Amygdala (tissue), 56 donors: Measurements from ENCODE around the gene NLRP14.

Source experiments
- DNase-seq, 56 donors: peaks; one replicate each; lab custom pipeline; 2025; lab: John Stamatoyannopoulos, UW

Gene NLRP14

GRCh38 chr11:7046474-7047175, 26.3 kb downstream of the NLRP14 start:
- DNase-seq: no peak

- no peak for DNase-seq
These were observed 29.9 kb downstream of the NLRP14 start for GRCh38 chr11:7050191-7050590.

DNA sequence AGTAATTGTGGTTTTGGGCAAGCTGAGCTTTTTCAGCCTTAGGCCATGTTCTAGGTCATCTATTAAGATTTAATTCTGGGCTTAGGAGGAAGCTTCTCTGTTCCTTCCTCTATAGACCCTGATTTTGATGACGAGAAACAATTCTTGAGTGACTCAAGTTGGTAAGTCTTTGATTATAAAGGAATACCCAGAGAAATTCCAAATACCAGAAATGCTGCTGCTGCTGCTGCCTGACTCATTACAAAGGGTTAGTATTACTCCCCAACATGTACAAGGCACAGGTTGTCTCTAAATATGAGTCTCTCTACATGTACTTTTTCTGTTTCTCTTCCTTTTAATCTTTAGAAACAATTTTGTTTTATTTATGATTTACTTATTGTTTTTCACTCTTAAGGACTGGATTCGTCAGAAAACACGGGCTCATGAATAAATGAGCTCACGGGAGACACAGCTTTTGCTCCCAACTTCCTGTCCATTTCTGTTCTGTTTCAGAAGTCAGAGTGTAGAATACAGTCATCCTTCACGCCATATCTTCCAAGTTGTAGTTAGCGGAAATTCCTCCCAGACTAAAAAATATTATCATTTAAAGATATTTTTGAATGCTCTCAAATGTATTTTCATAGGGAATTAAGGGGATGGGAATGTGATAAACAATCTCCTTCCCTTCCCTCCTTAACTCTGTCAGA, 36.7 kb downstream of the NLRP14 start:
- no peak for DNase-seq

- no peak for DNase-seq
These were observed 37.4 kb downstream of the NLRP14 start for GRCh38 chr11:7057641-7058040.

DNA sequence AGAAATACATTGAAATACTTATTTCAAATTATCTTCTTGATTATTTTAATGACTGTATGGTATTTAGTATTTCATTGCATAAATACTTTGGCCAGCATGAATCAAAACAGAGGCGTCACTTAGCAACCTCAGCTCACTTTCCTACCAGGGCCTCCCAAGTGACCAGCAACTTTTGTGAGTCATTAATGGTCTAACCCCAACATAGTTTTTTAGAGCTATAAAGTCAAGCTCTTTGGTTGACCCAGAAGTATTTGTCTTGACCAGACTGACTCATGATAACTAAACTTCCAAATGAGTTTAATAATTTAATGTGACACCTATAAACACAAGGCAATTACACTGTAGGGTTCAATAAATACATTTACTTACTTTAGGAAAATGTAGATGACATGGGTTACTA, 40.6 kb downstream of the NLRP14 start:
- DNase-seq: no peak

DNA sequence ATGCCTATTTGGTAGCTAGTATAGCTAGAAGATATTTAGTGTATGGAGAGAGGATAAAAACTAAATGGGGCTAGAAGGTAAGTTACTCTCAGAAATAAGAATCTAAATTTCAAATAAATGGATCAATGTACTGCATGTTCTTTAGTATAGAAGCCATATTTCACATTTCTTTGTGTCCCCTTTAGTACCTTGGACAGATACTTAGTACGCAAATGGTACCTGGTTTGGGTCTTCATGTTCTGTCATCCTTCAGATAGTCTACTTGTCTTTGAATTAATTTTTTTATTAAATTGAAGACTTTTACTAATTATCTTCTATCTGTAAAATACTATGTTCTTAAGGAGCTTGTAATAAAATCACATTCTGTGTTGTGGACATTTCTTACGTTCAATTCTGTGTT, 42.3 kb downstream of the NLRP14 start:
- no peak for DNase-seq

DNA sequence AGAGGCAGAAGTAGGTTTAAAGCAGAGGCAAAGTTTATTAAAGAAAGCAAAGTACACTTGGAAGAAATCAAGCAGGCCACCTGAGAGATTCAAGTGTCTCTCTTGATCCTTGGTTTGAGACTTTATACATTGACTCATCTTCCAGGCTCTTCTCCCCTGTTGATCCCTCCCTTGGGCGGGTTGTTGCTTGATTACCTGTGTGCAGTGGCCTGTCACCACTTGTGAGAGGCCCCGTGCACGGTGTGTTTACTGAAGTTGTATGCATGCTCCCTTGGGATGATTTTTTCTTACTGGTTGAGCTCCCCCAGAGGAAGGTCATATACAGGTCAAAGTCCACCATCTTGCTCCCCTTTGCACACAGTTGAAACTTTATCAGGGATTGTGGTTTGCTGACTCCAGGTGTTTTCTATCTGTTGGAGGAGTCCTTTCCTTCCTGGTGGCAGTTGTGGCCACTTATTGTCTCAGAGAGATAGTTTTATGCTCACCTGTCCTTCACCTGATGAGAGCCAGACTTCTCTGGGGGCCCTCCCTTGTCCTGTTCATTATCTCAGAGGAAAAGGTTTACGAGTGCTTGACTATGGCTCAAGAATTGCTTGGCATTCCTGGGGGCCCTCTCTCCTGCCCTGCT, 52.2 kb downstream of the NLRP14 start:
- no peak for DNase-seq

- DNase-seq: no peak
These were observed 56.8 kb downstream of the NLRP14 start for GRCh38 chr11:7077101-7077500.

DNA sequence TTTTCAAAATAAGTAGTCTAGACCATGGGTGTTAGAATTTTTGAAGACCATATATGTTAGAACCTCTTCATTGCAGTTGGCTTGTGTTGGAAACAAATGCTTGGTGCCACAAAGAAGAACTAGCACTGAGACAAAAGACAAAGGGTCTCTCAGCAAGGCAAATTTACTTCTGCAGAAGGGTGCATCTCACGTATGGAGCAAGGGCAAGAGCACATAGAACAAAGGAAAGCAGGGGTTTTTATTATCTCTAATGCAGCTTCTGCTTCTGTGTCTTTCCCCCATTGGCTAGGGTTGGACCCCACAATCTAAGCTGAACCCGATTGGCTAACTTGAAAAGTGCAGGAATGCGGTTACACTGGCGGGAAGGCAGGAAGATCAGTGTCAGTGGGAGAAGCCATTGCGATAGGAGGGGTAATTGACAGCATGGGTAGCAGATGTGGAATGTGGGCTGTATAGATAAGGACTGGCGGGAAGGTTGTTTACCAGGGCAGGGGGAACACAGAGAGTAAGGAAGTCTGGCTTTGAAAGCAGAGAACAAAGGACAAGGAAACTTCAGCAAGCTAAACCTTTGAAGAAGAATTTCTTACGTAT, 59.4 kb downstream of the NLRP14 start:
- DNase-seq: no peak

DNA sequence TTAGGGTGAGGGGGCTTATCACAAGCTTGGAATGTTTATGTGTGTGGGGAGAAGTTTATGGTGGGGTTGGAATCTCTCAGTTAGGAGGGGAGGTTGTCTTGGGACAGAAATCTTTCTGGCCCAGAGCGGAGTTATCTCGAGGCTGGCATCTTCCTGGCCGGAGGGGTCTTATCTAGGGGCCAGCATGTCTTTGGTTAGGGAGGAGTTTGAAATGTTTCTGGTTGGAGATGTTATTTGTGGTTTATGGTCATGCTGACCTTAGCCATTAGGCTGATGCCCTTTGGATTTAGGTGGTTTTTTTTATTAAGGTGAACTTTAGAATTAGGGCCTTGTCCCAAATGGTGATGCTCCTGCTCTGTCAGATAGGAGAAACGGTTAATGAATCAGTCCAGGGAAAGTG, 60.6 kb downstream of the NLRP14 start:
- no peak for DNase-seq

GRCh38 chr11:7081441-7081840, 61.2 kb downstream of the NLRP14 start:
- DNase-seq: no peak

DNA sequence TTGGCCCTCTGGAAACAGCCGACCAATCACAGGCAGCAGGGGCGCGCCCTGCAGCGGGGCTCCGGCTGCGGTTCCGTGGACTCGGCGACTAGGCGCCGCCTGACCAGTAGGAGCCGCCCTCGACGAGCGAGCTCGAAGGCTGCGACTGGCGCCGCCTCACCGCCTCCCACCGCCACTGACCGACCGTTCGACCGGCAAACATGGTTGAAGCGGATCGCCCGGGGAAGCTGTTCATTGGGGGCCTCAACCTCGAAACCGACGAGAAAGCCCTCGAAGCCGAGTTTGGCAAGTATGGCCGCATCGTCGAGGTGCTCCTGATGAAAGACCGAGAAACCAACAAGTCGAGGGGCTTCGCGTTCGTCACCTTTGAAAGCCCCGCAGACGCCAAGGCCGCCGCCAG, 68.6 kb downstream of the NLRP14 start, which contains the start of gene RBMXL2:
RBMXL2 (plus strand) TSS at position 78 of the 400 bp plus-strand sequence; CDS start at position 201, 123 bp downstream.
- peak in 1 of 56 donors; percentile 1 for DNase-seq

DNA sequence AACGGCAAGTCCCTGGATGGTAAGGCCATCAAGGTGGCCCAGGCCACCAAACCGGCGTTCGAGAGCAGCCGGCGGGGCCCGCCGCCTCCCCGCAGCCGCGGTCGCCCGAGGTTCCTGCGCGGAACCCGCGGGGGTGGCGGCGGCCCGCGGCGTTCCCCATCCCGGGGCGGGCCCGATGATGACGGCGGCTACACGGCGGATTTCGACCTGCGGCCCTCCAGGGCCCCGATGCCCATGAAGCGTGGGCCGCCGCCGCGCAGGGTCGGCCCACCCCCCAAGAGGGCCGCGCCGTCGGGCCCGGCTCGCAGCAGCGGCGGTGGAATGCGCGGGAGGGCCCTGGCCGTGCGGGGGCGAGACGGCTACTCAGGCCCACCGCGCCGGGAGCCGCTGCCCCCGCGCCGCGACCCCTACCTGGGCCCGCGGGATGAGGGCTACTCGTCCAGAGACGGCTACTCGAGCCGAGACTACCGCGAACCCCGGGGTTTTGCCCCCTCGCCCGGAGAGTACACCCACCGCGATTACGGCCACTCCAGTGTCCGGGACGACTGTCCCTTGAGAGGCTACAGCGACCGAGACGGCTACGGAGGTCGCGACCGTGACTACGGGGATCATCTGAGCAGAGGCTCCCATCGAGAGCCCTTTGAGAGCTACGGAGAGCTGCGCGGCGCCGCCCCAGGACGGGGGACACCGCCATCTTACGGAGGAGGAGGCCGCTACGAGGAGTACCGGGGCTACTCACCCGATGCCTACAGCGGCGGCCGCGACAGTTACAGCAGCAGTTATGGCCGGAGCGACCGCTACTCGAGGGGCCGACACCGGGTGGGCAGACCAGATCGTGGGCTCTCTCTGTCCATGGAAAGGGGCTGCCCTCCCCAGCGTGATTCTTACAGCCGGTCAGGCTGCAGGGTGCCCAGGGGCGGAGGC, 69.3 kb downstream of the NLRP14 start:
- DNase-seq: no peak

- no peak for DNase-seq
These were observed 78.1 kb downstream of the NLRP14 start for GRCh38 chr11:7098235-7098832.

DNA sequence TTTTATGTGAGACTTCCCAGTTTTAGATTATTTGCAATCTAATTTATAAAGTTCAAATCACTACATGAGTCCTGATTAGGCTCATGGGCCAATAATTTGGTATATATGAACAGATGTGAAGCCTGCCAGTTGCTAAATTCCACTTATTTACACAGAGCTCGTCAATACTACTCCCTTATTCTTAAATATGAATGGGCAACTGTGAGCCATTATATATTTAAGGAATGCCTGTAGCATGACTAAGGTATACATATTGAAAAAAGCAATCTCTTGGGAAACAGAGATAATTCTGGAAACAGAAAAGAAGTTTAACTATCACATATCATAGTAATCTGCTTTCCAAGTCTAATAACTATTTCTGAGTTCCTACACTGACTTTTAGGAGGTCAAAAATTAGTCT, 95.5 kb downstream of the NLRP14 start:
- DNase-seq: no peak

GRCh38 chr11:7116370-7116769, 96.1 kb downstream of the NLRP14 start:
- no peak for DNase-seq
